ENCODE results near the gene FER1L5.
A peak's percentile ranks its signal among the peaks of the same experiment; 100 is the strongest.

Gene FER1L5

GRCh38 chr2:96739633-96740428, 97.3 kb downstream of the FER1L5 start, which contains the start of gene LMAN2L:
TSS of gene LMAN2L (minus strand) at chr2:96740064. CDS start at chr2:96740040, 24 bp downstream.
- TF ChIP-seq CTCF (IDR thresholded peaks at IDR 0.05; ENCODE audit: low read length, missing control alignments), result no peak
- peak; percentile 97 for DNase-seq (ENCODE audit: low read depth)
- peak within 1 kb of the TSS; percentile 92 for H3K4me3 ChIP-seq (replicated peaks; ENCODE audit: low read depth, low read length)

- DNase-seq (ENCODE audit: low read depth), result no peak
- TF ChIP-seq CTCF (IDR thresholded peaks at IDR 0.05; ENCODE audit: low read length, missing control alignments), result no peak
Observed at GRCh38 chr2:96747061-96747617, 104.6 kb downstream of the FER1L5 start.

GRCh38 chr2:96751800-96752199, 109.2 kb downstream of the FER1L5 start:
- no peak for DNase-seq (ENCODE audit: low read depth)
- no peak for TF ChIP-seq CTCF (IDR thresholded peaks at IDR 0.05; ENCODE audit: low read length, missing control alignments)
- H3K4me3 ChIP-seq (replicated peaks; ENCODE audit: low read depth, low read length), result no peak overlapping the region

More at GRCh38 chr2:96747061-96747617, 104.6 kb downstream of the FER1L5 start:
- no peak overlapping the region for H3K4me3 ChIP-seq (replicated peaks; ENCODE audit: low read depth, low read length)

GRCh38 chr2:96753661-96754282, 111.2 kb downstream of the FER1L5 start:
- no peak overlapping the region for H3K4me3 ChIP-seq (replicated peaks; ENCODE audit: low read depth, low read length)
- no peak for DNase-seq (ENCODE audit: low read depth)
- TF ChIP-seq CTCF (IDR thresholded peaks at IDR 0.05; ENCODE audit: low read length, missing control alignments), result no peak

- H3K4me3 ChIP-seq (replicated peaks; ENCODE audit: low read depth, low read length), result no peak overlapping the region
- TF ChIP-seq CTCF (IDR thresholded peaks at IDR 0.05; ENCODE audit: low read length, missing control alignments), result no peak
- DNase-seq (ENCODE audit: low read depth), result no peak
Observed at GRCh38 chr2:96754317-96754716, 111.8 kb downstream of the FER1L5 start.
